Smooth muscle cell of the brain vasculature (primary cell): Measurements from ENCODE around the gene CCDC149.
A peak's percentile ranks its signal among the peaks of the same experiment; 100 is the strongest.

Experiments
- DNase-seq: peaks from one replicate; pipeline ENCODE4 v3.0.0-alpha.2; 2012; ENCODE audit warnings: low read depth, low spot score

The CCDC149 gene

DNA sequence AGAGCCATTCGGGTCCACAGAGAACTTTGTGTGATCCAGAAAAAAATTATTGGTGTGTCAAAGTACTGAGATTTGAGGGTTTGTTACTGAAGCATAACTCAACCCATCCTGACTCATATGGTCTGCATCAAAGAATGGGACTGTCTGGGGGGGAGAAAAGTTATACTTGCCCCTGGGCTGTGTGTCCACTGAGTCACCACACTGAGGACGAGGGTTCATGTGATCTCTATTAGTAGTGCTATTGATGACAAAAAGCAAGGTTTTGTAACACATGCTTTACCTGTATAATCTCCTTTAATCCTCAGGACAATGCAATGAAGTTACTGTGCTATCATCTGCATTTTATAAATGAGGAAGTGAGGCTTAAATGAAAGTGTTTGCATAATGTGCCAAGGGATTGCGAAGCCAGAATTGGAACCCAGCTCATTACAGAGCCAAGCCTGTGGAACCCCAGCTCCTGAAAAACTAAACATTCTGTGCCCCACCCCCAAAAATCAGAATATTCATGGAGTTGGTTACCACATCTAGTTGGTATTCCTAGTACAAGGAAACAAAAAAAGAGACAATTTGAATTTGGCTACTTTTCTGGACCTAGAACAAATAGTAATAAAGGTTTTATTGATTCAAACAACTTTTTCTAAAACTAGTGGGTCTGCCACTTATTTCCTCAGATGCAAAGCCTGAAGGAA lies 31.2 kb downstream of the CCDC149 start:
- no peak for DNase-seq

DNA sequence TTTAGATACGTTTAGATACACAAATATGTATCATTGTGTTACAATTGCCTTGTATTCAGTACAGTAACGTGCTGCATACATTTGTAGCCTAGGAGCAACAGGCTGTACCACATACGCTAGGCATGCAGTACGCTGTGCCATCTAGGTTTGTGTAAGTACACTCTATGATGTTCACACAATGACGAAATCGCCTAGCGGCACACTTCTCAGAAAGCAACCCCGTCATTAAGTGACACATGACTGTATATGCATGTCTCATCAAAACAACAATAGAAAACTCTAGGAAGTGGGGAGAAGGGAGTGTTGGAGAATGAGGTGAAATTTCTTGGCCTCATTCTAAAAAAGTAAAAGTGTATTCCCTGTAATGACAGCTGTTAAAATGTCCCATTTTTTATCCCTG lies 32.7 kb downstream of the CCDC149 start:
- DNase-seq, result no peak

DNA sequence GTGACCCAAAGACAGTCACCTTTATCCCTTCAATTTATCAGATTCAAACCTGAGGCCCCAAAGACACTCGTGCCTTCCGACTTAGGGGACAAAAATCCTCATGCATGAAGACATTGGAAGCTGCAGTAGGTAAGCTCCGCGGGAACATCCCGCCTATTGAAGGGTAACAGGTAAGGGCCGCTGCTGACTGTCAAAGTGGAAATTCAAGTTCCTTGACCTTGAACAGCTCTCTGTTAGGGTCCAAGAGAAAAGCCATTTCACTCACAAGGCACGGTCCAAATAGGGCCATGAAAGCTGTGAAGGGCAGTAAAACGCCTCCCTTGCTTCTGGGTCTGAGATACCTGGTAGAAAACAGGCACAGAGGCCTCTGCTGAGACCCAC lies 34.2 kb downstream of the CCDC149 start:
- no peak for DNase-seq

DNA sequence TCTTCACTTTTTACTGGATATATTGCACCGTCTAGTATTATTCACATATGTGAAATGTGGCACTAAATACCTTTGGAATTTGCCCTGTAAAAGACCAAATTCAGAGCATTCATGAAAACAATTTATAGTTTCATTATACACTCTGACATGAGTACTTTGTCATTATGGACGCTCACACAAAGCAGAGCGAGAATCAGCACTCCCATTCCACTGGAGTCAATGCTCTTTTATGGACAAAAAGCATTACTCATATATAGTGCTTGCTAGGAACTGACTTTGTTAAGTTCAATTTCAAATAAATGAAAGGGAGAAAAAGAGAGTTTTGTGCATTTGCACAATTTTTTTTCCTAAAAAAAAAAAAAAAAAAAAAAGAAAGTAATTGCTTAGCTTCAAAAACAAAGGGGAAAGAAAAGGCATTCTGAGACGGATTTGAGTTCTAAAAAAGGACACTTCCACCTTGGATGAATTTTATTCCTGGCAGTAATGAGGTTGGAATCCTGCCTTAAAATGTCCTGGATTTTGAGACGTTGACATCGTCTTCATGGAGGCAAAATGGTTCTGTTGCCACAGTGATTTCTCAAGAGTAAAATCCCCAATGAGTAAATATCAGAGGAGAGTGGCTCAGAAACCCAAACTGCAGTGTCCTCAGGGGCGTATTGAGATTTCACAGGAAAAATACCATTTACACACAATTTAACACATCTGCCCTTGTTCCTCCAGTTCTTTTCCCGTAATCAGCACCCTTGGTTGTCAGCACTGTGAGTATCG lies 34.8 kb downstream of the CCDC149 start:
- no peak for DNase-seq

DNA sequence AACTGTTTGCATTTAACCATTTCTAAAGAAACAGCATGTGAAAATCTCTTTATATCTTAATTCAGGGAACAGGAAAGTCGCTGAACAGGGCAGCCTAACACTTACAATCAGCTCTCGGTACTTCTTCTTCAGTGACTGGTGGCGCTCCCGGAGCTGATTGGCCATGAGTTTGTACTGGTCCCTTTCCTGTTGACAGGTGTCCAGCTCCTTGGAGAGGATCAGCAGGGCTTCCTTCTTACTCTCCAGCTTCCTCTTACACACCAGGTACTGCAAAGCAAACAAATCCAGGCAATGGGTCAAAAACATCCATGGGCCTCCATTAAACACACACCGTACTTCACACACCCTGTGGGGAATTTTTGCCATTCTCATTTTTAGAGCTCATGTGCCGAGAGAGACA lies 36.4 kb downstream of the CCDC149 start:
- DNase-seq, result no peak

DNA sequence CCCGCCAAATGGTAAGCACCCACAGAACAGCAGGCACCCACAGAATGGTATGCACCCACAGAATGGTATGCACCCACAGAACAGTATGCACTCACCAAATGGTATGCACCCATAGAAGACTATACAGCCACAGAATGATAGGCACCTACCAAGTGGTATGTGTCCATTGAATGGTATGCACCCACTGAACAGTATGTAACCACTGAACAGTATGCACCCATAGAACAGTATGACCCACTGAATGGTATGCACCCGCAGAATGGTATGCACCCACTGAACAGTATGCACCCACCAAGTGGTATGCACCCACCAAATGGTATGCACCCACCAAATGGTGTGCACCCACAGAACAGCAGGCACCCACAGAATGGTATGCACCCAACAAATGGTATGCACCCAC lies 40.1 kb downstream of the CCDC149 start:
- DNase-seq, result no peak

DNA sequence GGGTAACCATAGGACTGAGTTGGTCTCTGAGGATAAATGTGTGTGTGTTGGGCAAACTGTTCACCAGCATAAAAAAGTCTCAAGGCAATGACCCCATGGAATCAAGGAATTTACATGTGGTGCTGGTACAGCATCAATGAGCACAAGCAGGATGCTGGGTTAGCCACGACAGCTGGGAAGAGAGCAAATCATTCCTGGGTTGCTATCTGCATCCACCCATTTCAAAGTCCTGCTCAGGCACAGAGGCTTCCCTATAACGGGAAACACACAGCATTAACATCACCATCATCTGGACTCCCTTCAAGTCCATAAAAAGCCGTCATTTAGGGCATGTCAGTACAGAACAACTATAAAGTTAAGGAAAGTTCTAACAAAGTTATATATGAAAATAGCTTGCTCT lies 41.6 kb downstream of the CCDC149 start:
- no peak for DNase-seq

DNA sequence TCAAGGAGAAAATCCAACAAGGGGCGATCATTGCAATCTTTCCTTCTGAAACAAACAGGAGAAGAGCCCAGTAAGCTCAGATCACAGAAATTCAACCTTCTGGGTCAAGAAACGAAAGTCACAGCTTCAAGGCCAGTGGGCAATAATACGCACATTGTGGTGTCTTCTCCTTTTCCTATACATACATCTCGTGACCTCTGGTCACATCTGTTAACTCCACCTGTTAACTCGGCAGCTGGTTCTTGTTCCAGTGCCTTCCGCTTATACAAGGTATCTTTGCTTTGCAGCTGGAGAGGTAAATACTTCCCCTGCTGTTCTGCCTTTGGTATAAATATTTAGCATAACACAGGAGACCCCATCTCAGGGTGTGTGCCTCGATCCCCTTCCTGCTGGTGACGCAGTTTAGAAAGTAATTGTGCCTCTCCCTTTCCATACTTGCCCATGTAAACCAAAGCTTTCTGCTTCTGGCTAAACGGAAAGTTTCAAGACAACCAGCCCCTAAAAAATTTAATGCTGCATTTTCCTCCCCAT lies 45.0 kb downstream of the CCDC149 start:
- DNase-seq, result no peak

DNA sequence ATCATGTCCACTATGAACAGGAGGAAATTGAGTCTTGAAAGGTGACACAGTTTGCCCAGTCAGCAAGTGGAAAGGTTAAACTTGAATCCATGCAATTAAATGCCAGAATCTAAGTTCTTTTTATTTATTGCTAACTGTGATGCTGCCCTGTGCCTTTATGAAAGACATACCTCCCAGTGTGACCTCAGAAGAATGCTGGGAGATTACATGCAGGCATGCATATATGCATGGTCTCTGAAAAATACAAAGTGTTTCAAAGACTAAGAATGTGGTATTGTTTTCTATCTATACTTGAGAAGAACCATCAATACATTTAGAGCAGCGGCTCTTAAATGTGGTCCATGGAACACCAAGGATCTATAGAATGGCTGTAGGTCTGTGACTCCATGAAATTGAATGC lies 45.6 kb downstream of the CCDC149 start:
- no peak for DNase-seq

DNA sequence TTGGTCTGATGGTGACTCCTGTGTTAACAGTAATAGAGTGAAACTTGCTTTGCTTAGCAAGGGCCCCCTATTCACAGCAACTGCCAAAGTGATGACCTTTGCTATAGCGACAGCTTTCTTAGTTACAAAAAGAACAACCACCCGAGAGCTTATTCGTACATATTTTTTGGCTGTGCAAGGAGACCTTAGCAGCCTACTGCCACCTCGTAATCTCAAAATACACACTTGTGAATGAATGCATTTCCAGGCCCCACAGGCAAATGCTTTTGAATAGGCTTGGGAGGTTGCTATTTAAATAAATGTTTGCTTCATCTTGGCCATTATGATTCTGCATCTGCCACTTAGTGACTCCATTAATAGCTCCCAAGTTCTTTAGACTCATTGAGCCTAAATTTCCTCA lies 47.4 kb downstream of the CCDC149 start:
- DNase-seq, result no peak

DNA sequence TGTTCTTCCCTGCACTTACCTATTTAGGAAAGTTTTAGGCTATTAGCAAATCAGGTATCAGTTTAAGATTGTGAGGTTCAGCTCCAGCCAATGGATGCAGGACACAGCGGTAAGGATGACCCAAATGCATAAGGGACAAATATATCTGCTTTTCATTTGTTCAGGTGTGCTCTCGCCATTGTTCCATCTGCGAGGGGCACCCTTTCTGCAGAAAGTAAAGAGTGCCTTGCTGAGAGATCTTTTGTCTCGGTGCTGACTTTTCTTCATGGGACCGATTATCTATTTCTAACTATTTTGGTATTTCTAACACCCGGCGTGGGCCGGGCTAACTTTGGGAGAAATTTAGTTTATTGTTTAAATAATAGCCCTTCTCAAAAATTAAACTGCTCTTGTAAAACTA lies 49.0 kb downstream of the CCDC149 start:
- DNase-seq, result no peak

DNA sequence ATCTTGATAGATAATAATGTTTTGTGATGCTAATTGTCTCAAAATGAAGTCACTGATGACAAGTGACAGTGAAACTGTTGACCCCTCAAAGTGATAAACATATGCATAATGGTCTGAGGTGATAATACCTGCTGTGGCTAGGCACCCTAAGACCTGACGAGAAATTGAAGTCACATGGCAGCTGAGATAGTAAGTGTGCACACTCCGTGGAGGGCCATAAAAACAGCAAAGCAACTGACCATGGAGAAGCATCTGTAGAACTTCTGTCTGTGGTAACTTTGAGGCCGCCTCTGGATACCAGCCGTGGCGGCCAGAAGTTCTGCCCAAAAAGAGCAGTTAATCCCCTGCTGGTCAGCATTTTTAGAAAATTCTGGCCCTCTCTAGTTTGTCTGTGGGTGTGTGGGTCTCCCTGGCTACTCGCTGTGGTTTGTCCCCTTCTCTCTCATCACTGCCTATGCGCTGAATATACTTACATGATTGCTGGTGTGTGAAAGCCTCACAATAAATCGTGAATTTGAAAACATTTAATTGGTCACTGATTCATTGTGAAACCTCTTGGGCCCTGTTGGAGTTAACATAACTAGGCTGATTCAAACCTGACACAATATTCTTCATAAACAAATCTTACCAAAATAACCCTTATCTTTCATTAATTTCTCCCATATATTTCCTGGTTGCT lies 50.6 kb downstream of the CCDC149 start:
- DNase-seq, result no peak

DNA sequence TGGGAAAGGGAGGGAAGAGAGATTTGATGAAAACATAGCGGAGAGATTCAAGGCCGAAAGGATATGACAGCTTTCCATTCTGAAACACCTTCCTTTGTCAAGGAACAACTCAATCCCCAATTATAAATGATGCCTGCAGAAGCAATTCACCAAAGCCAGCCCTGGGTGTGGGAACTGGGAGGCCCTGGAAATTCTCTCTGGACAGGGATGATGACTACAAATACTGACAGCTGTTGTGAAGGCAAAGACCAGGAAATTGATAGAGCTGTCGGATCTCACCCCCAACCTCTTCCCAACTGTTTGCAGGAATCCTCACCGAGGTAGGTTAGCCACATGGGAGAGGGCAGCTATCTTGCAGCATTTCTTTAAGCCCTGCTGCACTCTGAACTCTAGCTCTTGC lies 54.3 kb downstream of the CCDC149 start:
- DNase-seq, result no peak

DNA sequence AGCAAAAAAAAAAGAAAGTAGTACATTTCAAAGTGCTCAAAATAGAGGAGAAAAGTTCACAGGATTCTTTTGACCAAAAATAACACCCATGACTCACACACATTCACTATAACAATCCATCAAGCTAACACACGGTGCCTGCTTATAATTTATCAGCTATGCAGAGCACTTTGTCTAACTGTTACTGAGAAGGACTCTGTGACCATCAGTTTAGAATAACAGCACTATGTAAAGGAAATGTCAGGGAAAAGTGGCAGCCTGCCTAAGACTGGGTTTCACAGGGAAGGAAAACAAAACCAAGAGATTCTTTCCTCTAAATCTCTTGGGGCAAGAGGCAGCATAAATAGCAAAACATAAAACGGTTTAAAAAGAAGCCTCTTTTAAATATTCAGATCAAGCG lies 54.8 kb downstream of the CCDC149 start:
- DNase-seq, result peak; percentile 31

DNA sequence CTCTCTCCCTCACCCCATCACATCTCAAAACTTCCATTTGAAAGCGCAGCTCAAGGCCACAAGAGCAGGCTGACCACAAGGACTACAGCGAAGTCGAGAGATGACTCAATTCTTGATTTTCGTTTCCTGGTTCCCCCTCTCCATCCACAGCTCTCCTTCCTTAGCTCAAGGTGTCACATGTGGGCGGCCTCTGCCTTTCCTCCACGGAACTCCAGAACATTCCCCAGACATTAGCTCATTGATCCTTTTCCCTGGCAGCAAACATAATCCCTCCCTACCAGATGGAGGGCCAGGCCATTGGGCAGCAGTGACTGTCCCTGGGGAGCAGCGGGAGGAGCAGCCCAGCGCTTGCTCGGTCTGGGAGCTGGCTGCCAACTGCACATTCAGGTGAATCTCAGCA lies 56.3 kb downstream of the CCDC149 start:
- DNase-seq, result no peak

DNA sequence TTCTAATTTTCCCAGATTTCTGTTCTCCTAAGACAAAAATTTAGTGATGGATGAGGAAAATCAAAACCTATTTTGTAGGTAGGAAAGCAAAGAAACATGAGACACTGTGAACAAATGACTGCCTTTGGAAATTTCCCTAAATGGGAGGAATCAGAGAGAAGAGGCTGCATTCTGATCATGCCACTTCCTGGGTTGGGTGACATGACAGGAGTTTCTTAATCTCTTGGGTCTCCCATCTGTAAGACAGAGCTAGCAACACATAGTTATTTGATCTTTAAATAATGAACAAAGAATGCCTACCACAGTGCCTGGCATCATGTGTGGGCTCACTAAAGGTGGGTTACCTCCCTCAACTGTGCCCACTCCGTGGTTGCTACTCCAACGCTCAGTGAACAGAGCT lies 57.1 kb downstream of the CCDC149 start:
- no peak for DNase-seq

DNA sequence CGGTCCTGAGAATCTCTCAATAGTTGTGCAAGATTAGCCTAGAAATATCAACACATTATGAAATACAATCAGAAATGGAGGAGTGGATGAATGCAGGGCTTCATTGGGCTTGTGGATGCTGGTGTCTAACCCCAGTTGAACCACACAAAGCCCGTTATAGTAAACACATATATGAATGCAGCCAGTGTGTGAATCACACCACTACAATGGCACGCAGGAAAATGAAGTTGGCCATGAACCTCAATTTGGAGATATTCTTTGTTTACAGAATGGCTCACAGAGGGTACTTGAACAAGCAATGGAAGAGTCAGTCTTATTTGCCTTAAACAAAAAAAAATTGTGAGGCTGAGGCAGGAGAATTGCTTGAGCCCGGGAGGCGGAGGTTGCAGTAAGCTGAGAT lies 59.7 kb downstream of the CCDC149 start:
- no peak for DNase-seq

DNA sequence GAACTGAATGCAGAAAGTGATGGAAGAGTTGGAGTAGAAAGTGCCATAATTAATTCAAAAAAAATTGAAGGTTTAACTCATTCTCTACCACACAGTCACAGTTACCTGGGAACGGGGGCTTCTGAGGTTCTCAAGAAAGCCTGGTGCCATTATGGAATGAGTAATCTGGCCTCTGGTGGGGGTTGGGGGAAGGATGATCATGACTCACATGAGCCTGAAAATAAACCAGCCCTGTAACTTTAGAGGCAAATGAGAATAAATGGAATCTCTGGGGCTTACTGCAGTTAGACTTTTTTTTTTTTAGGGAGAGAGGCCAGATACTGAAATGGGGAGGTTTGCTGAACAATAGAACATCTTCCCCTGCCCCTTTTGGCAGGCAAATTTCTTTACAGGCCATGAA lies 62.2 kb downstream of the CCDC149 start:
- peak; percentile 35 for DNase-seq

DNA sequence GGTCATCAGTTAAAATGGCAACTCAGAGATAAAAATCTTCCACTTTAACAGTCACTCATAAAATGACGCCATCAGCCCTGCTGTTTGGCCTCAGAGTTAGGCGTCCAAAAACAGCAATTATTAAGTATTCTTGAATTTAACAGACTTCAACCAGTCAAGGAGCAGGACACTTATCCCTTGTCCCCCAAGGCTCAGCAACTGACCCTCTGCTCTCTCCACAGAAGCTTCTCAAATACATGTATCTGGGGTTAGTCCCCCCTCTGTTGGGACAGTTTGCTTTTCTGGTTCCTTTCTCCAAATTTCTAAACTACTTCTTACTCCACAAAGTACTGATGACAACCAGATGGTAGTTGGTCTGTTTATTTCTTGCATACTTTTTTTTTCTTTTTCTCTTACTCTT lies 63.1 kb downstream of the CCDC149 start:
- DNase-seq, result no peak

DNA sequence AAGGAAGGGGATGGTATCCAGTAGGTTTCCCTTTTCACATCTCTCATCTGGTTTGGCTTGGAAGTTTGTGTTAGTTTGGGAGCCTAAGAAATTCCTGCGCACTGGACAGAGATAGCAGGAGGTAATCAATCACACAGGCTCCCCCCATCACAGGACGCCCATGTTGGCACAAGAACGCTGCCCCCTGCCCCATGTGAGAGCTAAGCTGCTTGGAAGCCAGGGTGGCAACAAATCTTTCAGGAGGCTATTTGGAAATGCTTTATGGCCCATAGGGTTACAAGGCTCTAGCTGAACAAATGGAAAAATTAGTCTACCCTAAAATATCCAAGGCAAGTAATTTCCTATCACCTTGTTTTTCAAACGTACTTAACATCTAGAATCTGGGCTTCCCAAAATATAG lies 63.5 kb downstream of the CCDC149 start:
- DNase-seq, result no peak

DNA sequence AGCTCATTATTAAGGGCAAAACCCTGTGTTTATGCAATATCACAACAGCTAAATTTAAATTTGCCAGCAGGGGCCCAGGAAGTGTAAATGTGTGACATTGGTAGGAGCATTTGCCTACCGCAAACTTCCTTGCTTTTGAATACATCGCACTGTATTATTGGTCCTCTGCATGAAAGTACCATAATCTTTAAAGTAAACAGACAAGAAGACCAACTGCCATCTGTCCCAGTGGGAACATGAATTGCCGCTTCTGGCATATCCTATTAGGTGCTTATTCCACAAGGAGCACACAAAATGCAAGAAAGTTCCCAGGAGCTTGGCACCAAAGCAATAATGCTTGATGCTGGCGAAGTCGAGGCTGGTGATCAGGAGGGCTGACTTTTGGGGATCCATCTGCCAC lies 66.1 kb downstream of the CCDC149 start:
- DNase-seq, result no peak

DNA sequence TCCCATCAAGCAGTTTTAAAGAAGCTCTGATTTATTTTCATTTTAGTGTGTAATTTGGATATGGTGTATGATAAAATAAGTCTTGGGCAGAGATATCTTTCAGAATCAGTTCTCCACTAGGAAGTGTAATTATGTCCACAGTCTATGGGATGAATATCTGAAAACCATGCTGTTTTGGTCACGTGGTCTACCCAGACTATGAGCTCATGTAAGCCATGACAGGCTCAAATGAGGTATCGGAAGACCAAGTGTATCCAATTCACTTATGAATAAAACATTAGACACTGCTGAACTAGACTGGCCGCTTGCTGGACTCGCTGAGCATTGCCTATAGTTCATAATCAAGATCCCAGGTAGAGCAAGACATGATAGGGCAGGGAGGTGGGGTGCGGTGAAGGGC lies 66.9 kb downstream of the CCDC149 start:
- no peak for DNase-seq

DNA sequence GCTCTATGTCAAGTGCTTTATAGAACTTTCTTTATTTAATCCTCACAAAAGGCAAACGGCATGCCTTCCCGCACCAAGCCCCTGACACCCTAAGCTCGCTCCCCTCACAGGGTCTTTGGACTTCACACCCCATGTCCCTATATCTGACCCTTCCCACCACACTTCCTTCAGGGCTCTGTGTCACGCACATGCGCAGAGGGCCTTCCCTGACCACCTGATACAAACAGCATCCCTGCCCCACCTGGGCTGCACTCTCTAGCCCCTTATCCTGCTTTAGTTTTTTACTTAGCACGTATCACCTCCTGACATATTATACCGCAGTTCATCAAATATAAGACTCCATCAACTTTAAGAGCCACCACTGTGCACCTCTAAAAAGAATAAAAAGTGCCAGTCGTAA lies 67.7 kb downstream of the CCDC149 start:
- DNase-seq, result no peak
